ENCODE measurements around the gene MRPL3. TPM values are rescaled to one million over a fixed set of nuclear protein-coding genes. Genes with fewer than 3 reads are reported as not detected.

The MRPL3 gene
- total RNA-seq: 56.9 TPM
- long read RNA-seq, transcript MRPL3-201 (10 exons, 1,706 nt): major isoform, 99 of 102 reads
- long read RNA-seq, partial matches to known transcripts: 1 of 102 reads
- long read RNA-seq, other reads (novel, unspliced or antisense): 2 of 102 reads

- intact Hi-C loops (cut with DNase I): no loop called here
Measured at GRCh38 chr3:131502530-131503319, at the start of gene MRPL3. TSS of gene MRPL3 (minus strand) at chr3:131502971. CDS start at chr3:131502821, 150 bp downstream.

GRCh38 chr3:131551761-131552160 lies 49.0 kb upstream of the MRPL3 start:
- no peak for DNase-seq
- ATAC-seq (ENCODE audit: poor library complexity): no peak
- intact Hi-C loops (cut with DNase I): no loop called here

More at GRCh38 chr3:131502530-131503319, at the start of gene MRPL3:
- ATAC-seq (ENCODE audit: poor library complexity): peak; percentile 98
- DNase-seq: peak; percentile 92

DNA sequence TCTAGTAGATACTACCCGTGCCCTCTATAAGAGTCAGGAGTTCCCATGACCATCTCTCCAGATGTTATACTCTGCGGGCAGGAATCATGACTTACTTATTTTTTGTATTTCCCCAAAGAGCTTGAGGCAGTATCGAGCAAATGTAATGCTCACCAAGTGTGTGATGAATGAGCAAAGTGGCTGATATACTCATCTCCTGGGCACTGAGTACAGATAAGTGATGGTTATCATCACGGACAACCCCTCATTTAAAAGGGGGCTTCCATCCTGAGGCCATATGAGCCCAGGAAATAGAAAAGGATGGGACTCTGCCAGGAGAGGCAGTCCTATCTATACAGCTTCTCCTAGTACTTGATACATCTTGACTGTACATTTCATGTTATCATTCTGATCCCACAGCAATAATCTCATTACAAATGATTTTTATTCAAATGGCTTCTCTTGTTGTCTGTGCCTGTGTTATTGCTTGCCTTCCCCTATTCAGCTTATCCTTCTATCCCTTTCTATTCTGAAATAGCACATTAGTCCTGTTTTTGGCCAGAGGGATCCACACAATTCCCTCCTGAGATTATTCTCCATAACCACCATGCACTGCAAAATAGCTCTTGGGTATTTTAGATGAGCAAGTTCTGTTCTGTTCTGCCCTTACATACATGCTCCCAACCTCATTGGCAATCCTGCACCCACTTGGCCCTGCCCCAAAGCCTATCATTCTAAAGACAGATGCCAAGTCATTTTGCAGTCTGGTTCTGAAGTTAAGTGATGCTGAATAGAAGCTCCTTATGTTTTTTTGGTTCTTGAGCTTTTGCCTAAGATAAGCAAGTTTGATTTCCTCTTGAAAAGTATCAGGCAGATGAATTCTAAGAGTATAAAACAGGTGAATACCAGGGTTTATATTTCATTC lies 48.0 kb upstream of the MRPL3 start:
- DNase-seq (no peak), ATAC-seq (ENCODE audit: poor library complexity) (no peak)
- intact Hi-C loops (cut with DNase I): no loop called here

DNA sequence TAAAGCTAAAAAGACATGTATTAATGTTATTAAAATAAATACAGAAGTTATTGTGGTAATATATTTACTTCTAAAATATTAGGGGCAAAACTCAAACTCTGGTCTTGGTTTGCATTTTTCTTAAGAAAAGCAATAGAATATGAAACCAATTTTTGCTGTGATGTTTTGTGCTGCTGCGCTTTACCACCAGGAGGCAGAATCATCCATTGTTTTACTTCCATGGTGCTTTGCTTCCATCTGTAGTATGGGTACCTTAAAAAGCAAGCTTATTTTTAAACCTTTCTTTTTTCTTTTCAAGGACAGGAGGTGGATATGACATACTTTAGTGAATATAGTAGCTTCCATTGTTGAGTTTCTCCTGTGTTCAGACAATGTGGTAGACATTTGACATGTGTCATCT lies 46.6 kb upstream of the MRPL3 start:
- DNase-seq (no peak), ATAC-seq (ENCODE audit: poor library complexity) (no peak)
- intact Hi-C loops (cut with DNase I): no loop called here

DNA sequence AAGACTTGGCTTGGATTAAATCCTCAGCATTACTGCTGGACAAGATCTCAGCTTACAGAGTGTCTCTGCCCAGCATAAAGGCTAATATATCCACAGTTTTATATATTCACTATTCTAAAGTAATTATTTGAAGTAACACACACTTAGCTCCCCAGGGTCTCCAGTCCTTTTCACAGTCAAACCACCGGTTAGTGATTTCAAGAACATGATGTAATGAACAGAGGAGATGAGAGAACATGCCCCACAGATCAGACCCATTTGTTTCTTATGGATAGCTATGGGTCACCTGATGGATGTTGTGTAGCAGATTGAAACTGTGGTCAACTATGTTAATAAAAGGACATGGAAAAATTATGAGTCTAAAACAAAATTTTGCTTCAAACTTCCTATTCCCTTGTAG lies 44.8 kb upstream of the MRPL3 start:
- intact Hi-C loops (cut with DNase I): no loop called here
- no peak for DNase-seq
- no peak for ATAC-seq (ENCODE audit: poor library complexity)

- intact Hi-C loops (cut with DNase I): no loop called here
- DNase-seq: no peak
Measured at GRCh38 chr3:131546441-131546840, 43.7 kb upstream of the MRPL3 start.

DNA sequence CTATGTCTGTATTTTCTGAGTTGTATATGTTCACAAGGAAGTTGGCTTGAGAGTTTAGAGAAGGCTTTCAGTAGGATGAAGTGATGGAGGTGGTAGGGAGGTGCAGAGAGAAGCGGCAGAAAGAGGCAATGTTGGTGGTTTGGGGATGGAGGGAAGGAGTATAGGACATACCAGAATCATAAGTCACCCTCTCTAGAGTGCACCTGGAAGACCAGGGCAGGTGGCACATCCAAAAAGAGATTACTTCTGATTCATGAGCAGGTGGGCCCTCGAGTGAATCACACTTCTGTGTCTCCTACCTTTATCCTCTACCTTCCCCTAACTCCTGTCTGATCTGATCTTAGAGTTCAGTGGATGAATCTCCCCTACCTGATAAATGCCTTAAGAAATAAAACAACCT lies 41.8 kb upstream of the MRPL3 start:
- no peak for ATAC-seq (ENCODE audit: poor library complexity)
- intact Hi-C loops (cut with DNase I): no loop called here

More at GRCh38 chr3:131546441-131546840, 43.7 kb upstream of the MRPL3 start:
- ATAC-seq (ENCODE audit: poor library complexity): no peak

DNA sequence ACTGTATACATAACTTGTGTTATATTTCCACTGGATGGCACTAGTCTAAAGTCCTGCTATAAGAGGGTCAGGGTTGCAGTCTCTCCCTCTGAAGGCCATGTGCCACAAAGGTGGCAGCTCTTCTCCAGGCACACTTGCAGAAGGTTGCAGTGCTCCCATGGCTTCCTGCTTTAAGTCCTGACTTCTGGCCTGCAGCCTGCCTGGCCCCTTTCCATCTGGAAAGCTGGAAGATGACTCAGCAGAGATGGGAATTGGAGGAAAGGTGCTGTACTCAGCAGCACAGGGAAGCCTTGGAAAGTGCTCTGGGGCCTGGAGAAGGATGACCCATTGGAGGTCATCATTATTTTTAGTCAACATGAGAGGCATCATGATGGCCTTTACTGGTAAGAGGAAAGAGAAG lies 40.9 kb upstream of the MRPL3 start:
- intact Hi-C loops (cut with DNase I): no loop called here
- DNase-seq (peak; percentile 85), ATAC-seq (ENCODE audit: poor library complexity) (peak; percentile 96)

More for the DNA sequence above, 41.8 kb upstream of the MRPL3 start:
- DNase-seq: no peak

DNA sequence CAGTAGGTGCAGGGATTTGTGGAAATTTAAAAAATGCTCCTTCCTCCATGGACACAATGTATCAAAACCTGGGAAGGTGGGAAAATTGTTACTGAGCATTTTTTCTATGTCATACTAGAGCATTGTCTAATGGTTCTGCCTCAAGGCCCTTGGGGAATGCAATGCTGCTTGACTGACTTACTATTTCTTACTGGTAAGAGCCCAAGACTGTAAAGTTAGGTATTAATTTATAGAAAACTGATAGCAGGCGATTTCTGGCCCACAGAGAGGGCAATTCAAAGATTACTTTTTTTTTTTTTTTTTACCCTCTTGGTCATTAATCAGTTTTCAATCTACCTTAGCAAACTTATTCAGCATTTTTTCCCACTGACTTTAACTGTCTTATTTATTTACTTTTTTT lies 38.5 kb upstream of the MRPL3 start:
- no peak for ATAC-seq (ENCODE audit: poor library complexity)
- intact Hi-C loops (cut with DNase I): no loop called here
- DNase-seq: no peak

DNA sequence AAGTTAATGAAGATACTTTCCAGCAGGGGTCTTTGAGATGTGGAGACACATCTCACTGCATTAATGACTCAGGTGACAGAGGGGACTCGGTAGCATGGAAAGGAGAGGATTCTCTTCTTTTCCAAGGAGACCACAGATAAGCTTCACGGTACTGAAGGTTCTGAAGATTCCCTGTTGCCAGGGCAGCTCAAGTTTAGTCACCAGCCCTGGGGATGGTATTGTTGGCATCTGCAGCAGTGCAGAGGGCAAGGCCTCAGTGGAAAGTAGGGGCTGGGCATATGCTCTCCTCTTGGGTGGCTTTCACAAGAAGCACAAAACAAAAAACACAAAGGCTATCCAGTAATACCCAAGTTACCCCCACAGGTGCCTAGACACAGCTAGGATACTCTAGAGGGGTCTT lies 38.0 kb upstream of the MRPL3 start:
- DNase-seq (no peak), ATAC-seq (ENCODE audit: poor library complexity) (no peak)
- intact Hi-C loops (cut with DNase I): no loop called here

DNA sequence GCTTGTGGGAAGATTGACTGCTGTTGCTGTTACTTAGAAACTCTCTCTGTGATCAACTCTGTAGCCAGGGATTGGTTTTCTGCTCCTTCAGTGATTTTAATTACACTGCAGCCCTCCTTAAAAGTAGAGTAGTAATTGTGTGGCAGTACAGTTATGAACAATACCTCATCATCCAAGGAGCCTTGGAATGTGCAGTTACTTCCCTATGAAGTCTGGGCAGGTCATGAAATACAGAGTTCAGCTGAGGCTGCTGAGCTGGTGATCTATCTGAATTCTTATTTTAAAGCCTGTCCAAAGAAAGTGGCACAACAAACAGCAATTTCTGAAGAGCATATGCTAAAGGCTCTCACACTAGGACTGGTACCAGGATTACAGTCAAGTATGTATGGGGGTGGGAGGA lies 37.4 kb upstream of the MRPL3 start:
- DNase-seq (no peak), ATAC-seq (ENCODE audit: poor library complexity) (no peak)
- intact Hi-C loops (cut with DNase I): no loop called here

GRCh38 chr3:131538968-131539367 lies 36.2 kb upstream of the MRPL3 start:
- DNase-seq: no peak
- intact Hi-C loops (cut with DNase I): no loop called here
- no peak for ATAC-seq (ENCODE audit: poor library complexity)

DNA sequence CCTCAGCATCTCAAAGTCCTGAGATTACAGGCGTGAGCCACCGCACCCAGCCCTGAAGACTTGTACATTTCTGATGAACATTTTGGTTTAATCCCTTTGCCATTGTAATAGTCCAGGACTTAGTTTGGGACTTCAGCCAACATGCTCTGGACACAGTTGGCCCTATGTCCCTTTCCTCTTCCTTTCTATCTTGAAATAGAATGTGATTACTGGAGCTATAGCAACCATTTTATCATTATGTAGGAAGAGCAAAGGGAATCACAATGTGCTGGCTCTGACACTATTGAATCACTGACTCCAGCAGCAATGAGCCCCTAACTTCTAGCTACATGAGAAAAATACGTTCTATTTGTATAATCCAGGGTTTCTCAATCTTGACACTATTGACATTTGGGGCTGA lies 34.8 kb upstream of the MRPL3 start:
- ATAC-seq (ENCODE audit: poor library complexity): no peak
- DNase-seq: no peak
- intact Hi-C loops (cut with DNase I): no loop called here

DNA sequence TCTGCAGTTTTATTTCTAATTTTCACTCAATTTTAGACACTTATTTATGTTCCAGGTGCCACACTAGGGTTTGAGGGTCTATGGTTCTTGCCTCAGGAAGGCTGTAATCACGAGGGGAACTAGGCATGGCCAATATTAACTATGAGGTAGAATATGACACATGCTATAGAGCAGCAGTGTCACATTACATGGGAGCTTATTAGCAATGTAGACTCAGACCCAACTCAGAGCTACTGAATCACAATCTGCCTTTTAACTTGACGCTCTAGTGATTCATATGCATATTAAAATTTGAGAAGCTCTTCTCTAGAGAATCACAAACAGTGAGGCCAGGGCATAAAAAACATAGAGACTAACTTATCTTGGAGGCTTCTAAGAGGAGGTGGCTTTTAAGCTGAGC lies 32.8 kb upstream of the MRPL3 start:
- ATAC-seq (ENCODE audit: poor library complexity): no peak
- intact Hi-C loops (cut with DNase I): no loop called here
- DNase-seq: no peak

DNA sequence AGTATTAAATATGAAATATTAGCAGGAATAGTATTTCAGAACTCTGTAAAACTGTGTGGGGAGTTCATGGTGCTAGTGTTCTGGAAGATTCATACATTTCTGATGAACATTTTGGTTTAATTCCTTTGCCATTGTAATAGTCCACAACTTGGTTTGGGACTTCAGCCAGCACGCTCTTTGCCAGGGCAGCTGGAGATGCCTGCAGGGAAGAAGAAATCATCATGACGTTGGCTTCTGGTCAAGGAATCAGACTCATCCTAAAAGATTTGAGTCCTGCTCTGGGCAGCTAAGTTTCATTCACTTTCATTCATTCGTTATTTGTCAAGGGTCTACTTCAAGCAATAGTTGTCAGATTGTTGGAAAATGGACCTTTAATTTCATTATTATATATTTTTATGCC lies 32.4 kb upstream of the MRPL3 start:
- no peak for ATAC-seq (ENCODE audit: poor library complexity)
- intact Hi-C loops (cut with DNase I): no loop called here
- no peak for DNase-seq

- intact Hi-C loops (cut with DNase I): no loop called here
- DNase-seq: no peak
- no peak for ATAC-seq (ENCODE audit: poor library complexity)
Measured at GRCh38 chr3:131532645-131533044, 29.9 kb upstream of the MRPL3 start.

GRCh38 chr3:131530843-131531242 lies 28.1 kb upstream of the MRPL3 start:
- DNase-seq: no peak
- intact Hi-C loops (cut with DNase I): no loop called here
- ATAC-seq (ENCODE audit: poor library complexity): no peak

GRCh38 chr3:131530388-131530787 lies 27.6 kb upstream of the MRPL3 start:
- intact Hi-C loops (cut with DNase I): no loop called here
- no peak for DNase-seq
- ATAC-seq (ENCODE audit: poor library complexity): no peak

GRCh38 chr3:131526801-131527347 lies 24.1 kb upstream of the MRPL3 start:
- intact Hi-C loops (cut with DNase I): no loop called here
- peak; percentile 95 for ATAC-seq (ENCODE audit: poor library complexity)

More at GRCh38 chr3:131526801-131527347, 24.1 kb upstream of the MRPL3 start:
- peak; percentile 78 for DNase-seq

All from Right ventricle myocardium superior (tissue), 1 donor.